ENCODE measurements around the gene JSRP1.

Gene JSRP1

DNA sequence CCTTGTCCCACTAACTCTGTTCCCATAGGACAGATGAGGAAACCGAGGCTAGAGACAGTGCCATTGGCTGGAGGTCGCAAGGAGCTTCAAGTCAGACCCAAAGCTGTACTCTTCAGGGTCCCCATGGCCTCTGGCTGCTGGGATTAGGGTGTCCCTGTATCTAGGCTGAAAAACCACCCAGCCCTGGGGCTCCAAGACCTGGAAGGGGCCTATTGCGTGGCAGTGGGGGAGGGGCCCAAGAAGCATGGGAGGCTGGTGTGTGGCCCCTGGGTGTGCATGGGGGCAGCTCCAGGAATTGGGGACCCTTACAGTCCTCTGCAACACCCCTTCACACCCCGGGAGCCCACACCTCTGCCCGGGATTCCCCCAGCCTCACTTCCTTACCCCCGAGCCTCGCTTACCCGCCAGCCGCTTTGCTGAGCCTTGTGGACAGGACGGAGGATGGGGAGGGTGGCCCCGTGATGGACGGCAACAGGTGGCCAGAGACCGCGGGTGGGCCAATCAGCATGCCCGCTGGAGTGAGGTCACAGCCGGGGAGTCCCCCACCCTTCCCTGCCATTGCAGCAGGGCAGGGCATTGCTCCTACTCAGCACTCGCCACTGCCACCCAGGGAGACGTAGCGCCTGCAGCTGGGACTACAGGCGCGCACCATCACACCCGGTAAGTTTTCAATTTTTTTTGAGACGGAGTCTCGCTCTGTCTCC, at the start of gene JSRP1:
TSS of gene JSRP1 (minus strand) at position 436 of the 704 bp plus-strand sequence. CDS start 1,103 bp downstream, outside the sequence.
- DNase-seq: no peak

DNA sequence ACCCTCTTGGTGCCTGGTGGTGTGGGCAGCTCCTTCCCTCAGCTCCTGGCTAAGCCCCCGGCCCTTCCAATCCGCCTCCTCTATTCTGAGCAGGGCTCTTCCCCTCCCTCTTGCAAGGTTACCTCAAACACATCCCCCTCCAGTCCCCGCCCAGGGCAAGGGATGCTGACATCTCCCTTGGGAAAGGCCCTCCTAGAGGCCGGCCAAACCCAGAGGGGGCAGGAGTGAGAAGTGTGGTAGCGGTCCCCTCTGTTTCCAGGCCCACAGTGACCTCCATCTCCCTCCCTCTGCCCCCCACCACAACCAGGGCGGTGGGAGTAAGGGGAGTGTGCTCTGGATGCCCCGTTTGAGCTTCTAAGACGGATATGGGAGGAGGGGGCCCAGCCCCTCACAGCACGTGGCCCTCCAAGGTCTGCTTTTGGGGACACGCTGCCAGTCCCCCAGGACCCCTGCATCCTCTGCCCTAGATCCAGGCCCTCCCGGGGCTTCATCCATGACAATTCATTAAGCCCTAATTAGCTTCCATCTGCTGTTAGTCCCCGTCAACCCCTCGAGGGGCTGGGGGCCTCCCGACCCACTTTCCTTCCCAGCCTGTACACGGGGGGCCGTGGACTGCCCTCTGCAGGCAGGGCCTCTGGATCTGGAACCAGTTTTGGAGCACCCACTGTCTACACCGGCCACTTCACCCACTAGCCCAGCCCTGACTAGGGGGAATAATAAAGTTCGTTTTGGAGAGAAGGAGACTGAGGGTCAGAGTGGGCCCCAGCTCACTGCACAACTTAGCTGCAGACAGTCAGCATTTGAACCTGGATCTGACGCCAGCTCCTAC, 49.4 kb upstream of the JSRP1 start:
- DNase-seq: no peak

DNA sequence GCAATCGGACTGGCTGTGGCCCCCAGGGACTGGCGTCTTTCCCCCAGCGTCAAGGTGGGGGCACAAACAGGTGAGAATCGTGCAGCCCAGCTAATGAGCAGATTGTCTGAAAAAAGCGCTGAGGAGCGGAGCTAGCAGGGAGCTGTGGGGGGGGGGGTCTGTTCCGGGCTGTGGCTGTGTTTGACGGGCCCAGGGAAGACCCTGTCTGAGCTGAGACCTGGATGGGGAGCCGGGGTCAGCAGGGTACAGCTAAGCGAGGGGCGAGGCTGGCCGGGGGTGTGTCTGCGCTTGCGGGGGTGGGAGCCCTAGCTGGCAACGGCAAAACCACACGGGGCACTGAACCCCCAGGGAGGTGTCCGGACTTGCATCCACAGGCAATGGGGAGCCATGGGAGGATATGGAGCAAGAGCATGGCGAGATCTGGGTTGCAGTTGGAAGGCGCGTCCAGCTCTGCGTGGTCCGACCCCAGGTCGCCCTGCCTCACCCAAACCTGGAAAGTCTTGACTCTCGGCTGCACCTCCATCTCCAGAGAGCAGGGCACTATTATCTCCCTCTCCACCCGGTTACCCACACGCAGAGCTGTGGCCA, 47.1 kb upstream of the JSRP1 start:
- DNase-seq: no peak

- DNase-seq: peak in 12 of 56 donors; percentile 17 to 64 (median 30)
Observed at GRCh38 chr19:2302319-2303210, 46.3 kb upstream of the JSRP1 start.

GRCh38 chr19:2300533-2300932, 44.3 kb upstream of the JSRP1 start:
- DNase-seq: no peak

DNA sequence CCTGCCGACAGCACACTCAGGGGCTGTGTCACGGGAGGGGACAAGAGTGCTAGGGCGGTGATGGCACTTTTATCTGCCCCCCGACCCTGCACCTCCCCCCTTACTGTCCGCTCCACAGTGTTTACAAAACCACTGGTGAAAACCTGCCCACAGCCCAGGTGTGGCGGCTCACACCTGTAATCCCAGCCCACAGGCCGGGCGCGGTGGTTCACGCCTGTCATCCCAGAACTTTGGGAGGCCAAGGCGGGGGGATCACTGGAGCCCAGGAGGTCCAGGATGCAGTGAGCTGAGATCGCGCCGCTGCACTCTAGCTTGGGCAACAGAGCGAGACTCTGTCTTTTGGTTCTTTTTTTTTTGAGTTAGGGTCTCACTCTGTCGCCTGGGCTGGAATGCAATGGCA, 39.9 kb upstream of the JSRP1 start:
- DNase-seq: no peak

DNA sequence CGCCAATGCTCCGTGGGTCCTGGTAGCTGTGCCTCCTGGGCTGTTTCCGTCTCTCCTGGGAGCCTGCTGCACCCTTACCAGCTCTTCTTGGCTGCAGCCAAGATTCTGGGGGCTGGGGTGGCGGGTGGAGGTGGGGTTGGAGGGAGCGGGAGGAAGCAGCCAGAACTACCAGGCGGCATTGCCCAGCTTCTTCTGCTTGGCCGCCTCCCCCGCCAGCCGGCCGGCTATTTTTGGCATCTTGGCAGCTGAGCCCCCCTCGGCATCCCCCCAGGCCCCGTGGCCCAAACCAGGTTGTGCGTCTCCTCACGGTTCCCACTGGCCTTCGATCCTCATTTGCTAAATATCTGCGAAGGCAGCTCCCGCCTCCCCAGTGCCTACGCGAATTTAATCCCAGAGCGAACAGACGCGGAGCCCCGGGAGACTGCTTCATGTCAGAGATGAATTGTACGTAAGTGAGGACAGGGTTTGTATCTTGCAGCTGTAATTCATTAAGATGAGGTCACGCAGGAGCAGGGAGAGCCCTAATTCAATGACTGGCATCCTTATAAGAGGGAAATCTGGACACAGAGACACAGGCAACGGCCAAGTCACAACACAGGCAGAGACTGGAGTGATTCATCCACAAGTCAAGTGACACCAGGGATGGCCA, 38.6 kb upstream of the JSRP1 start:
- DNase-seq: peak in 41 of 56 donors; percentile 15 to 75 (median 50)

GRCh38 chr19:2291185-2291751, 35.1 kb upstream of the JSRP1 start:
- DNase-seq: peak in 1 of 56 donors; percentile 28

DNA sequence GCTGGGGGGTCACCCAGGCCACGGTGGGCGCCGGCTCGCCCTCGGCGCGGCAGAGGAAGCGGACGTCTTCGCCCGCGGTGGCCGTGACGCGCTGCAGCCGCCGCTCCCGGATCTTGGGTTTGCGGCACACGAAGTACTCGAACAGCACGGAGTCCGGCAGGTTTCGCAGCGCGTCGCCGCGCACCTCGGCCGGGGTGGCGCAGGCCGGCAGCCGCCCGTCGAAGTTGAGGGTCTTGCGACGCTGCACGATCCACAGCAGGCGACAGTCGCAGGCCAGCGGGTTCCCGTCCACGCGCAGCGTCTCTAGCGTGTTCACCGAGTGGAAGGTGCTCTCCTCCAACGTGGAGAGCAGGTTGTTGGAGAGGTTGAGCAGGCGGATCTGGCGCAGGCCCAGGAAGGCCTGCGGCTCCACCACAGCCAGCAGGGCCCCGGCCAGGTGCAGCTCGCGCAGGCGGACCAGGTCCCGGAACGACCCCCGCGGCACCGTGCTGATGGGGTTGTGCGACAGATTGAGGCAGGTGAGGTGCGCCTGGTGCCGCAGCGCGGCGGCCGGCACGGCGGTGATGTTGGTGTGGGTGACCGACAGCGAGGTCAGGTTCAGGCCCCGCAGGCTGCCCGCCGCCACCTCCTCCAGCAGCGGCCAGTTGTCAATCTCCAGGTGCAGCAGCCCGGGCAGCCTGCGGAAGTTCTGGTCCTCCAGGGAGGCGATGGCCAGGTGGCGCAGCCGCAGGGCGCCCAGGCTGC, 34.4 kb upstream of the JSRP1 start:
- DNase-seq: no peak

DNA sequence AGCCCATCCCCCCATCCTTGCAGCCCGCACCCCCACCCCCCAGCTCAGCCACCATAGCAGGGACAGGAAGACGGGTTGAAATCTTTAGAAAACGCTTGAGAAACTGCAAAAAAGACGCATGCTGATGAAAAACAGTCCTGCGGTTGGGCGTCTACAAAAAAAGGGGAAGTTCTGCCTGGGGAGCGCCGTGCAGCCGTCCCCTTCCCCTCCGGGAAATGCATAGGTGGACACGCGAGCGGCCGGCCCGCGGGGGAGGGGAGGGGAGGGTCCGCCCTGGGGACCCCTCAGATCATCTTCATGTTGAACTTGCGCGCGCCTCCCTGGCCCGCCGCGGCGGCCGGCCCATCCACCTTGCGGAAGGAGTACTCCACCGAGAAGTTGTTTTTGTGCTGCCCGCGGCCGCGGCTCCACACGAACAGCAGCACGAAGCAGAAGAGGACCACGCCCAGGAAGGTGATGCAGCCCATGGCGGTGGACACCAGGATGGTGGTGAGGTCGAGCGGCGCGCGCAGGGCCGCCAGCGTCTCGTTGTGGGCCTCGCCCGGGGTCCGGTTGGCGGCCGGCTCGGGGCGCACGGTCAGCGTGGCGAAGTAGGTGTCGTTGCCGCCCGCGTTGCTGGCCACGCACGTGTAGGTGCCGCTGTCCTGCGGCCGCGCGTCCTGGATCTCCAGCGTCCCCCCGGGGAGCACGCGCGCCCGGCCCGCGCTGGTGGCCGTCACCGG, 33.7 kb upstream of the JSRP1 start:
- DNase-seq: peak in 2 of 56 donors; percentile 23 to 40

- DNase-seq: no peak
Observed at GRCh38 chr19:2288818-2289713, 32.8 kb upstream of the JSRP1 start.

GRCh38 chr19:2288338-2288817, 32.2 kb upstream of the JSRP1 start:
- DNase-seq: no peak

DNA sequence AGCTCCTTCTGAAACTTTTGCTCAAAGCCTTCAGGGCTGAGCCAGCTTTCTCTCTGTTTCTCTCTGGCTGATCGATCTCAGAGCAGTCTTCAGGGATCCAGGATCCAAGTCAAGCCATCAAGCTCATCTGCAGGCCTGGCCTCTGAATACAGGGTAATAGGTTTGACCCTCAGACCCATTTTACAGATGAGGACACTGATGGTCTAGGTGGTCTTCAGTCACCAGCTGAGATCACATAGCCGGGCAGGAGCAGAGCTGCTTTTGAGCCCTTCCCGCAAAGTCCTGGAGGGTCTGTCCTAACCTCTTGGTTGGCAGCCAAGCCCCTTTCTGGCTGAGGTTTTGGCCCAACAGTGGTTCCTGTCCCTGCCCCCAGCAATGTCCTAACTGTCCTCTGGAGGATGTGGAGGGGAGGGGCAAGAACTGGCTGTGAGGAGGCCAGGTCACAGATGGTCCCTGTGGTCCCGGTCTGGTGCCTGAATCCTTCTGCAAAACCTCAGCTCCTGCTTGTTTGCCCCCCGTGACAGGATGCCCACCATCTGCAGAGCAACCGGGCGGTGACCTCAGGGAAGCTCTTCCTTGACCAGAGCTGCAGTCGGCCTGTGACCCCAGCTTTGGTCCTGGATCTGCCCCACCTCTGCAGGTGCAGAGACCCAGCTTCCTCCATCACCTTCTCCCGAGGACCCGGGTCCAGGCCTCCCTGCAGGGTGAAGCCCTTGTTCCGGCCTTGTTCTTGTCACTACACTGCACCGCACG, 31.5 kb upstream of the JSRP1 start:
- DNase-seq: no peak

DNA sequence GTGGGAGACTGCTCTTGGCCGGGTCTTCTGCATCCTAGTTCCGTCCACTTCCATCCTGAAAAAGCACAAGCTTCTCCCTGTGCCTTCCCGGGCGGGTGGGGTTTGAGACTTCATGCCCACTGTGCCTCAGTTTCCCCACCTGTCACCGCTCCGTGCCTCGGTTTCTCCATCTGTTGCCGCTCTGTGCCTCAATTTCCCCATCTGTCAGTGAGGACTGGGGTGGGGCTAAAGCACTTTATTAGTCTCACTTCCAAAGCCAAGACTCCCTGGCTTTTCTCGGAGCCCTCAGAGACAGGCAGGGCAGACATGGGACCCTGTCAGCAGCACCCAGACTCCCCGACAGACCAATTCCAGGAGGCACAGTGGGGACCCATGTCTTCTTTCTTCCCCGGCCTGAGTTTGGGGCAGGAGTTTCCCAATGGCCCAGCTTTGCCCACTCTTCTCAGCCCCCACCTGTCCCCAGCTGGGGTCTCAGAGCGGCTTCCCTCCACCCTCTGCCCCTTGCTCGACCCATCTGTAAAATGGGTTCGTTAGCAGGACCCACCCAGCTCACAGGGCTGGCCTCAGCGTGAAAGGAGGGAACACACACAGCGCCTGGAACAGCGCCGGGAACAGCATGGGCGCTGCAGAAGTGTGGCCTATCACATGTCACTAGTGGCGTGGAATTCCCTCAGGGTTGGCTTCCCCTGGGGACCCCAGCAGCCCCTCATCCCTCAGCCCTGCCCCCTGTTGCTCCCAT, 30.4 kb upstream of the JSRP1 start:
- DNase-seq: no peak

- no peak for DNase-seq
Observed at GRCh38 chr19:2283835-2284507, 27.8 kb upstream of the JSRP1 start.

- no peak for DNase-seq
Observed at GRCh38 chr19:2282862-2283237, 26.6 kb upstream of the JSRP1 start.
